GM12878 (cell line): ENCODE results near the gene CSF2. TPM values are rescaled to one million over a fixed set of nuclear protein-coding genes. Genes with fewer than 3 reads are reported as not detected.

Experiments
- CBFB ChIP-seq: IDR thresholded peaks from 2 replicates; pipeline ENCODE4 v1.6.1; 2016; ENCODE audit warnings: antibody characterized with exemption, low read depth
- DPF2 ChIP-seq: fragments of 450-650 bp; IDR thresholded peaks from 2 replicates; pipeline ENCODE4 v1.6.1; 2017; ENCODE audit warnings: mild to moderate bottlenecking
- EP300 ChIP-seq, 2 experiments: fragments of 150-350 bp in 1 of 2; IDR thresholded peaks; 2 replicates each; pipeline ENCODE4 v1.6.1; 2011 to 2012; ENCODE audit warnings: low read depth in 2 of 2, low read length in 2 of 2, borderline replicate concordance in 1 of 2, improper control_type of control experiment in 1 of 2, inconsistent platforms in 1 of 2; ENCODE audit not compliant: control insufficient read depth in 1 of 2
- JUNB ChIP-seq: IDR thresholded peaks from 2 replicates; pipeline ENCODE4 v1.6.1; 2016; ENCODE audit warnings: antibody characterized with exemption, mild to moderate bottlenecking
- KLF5 ChIP-seq: fragments of 450-650 bp; IDR thresholded peaks from 2 replicates; pipeline ENCODE4 v1.6.1; 2014; ENCODE audit warnings: mild to moderate bottlenecking; ENCODE audit not compliant: partially characterized antibody
- NFXL1 ChIP-seq: fragments of 450-650 bp; IDR thresholded peaks from 2 replicates; pipeline ENCODE4 v1.6.1; 2017; ENCODE audit warnings: antibody characterized with exemption, mild to moderate bottlenecking, borderline replicate concordance
- PML ChIP-seq: IDR thresholded peaks from 2 replicates; pipeline ENCODE4 v1.6.1; 2012; ENCODE audit warnings: low read length, inconsistent platforms
- SMARCA5 ChIP-seq: fragments of 450-650 bp; IDR thresholded peaks from 2 replicates; pipeline ENCODE4 v1.6.1; 2017; ENCODE audit warnings: mild to moderate bottlenecking
- STAT3 ChIP-seq: IDR thresholded peaks from 2 replicates; pipeline ENCODE4 v1.6.1; 2011; ENCODE audit warnings: low read depth, low read length, improper control_type of control experiment
- TAF1 ChIP-seq: IDR thresholded peaks from 2 replicates; pipeline ENCODE4 v1.6.1; 2011; ENCODE audit warnings: mild to moderate bottlenecking, low read depth, low read length, borderline replicate concordance
- polyA plus RNA-seq, 11 experiments: library from polyadenylated mRNA; depleted of rRNA in 4 of 11; unstranded in 6 of 11; stranded (reverse) in 5 of 11; fragments of >200 nt; fragmentation: Nextera tagmentation in 4 of 11; fragmentation: Illumina TruSeq in 1 of 11; extraction: Ambion mirVana in 4 of 11; extraction: Trizol in 1 of 11; gene quantifications; 1 replicate in 1 of 11; 2 replicates in 10 of 11; pipeline versions ENCODE4 v1.2.1 to v1.2.3, GENCODE V29; 2011 to 2016; ENCODE audit warnings: inconsistent platforms in 2 of 11, missing spikeins in 2 of 11, low read depth in 1 of 11
- total RNA-seq, 4 experiments: library from RNA; depleted of rRNA in 3 of 4; stranded (reverse); fragments of >200 nt in 3 of 4; fragmentation: Illumina TruSeq in 1 of 4; extraction: Trizol in 1 of 4; gene quantifications; 2 replicates each; pipeline versions ENCODE4 v1.2.1 to v1.2.3, GENCODE V29; 2013 to 2021
- TF ChIP-seq, protein P1 (sequence below): fragments of 450-650 bp; conservative IDR thresholded peaks from 2 replicates; pipeline ENCODE4 v1.6.1; 2017; ENCODE audit warnings: mild to moderate bottlenecking, moderate library complexity
- TF ChIP-seq, protein P2 (sequence below): IDR thresholded peaks from 2 replicates; pipeline ENCODE4 v1.6.1; 2012; ENCODE audit warnings: low read length, inconsistent platforms
- TF ChIP-seq, protein P3 (sequence below), 3 experiments: IDR thresholded peaks in 2 of 3; conservative IDR thresholded peaks in 1 of 3; 2 replicates each; pipeline ENCODE4 v1.5.1; 2011; ENCODE audit warnings: low read depth in 3 of 3, low read length in 3 of 3, mild to moderate bottlenecking in 3 of 3, control low read depth in 2 of 3, moderate library complexity in 2 of 3, inconsistent platforms in 1 of 3, mixed read lengths in 1 of 3; ENCODE audit not compliant: control insufficient read depth in 2 of 3, insufficient read depth in 1 of 3; ENCODE audit errors: extremely low read depth in 1 of 3
- TF ChIP-seq, protein P4 (sequence below): fragments of 450-650 bp; IDR thresholded peaks from 2 replicates; pipeline ENCODE4 v1.6.1; 2014; ENCODE audit warnings: mild to moderate bottlenecking
- TF ChIP-seq, protein P5 (sequence below): IDR thresholded peaks from 2 replicates; pipeline ENCODE4 v1.6.1; 2011; ENCODE audit warnings: borderline replicate concordance, low read depth, mild to moderate bottlenecking, moderate library complexity, mixed read lengths, low read length; ENCODE audit not compliant: insufficient read depth; ENCODE audit errors: extremely low read length
- TF ChIP-seq, protein P6 (sequence below): fragments of 450-650 bp; formaldehyde crosslinking; IDR thresholded peaks from 2 replicates; pipeline ENCODE4 v1.4.0; 2022; ENCODE audit warnings: mild to moderate bottlenecking, moderate library complexity

Gene CSF2
- total and polyA plus RNA-seq, 10 of the 15 experiments (the other 5 are each of a cell fraction or from before 2014, with no cell fraction given): 0.15 to 2.0 (median 0.69) TPM; not detected in 2

DNA sequence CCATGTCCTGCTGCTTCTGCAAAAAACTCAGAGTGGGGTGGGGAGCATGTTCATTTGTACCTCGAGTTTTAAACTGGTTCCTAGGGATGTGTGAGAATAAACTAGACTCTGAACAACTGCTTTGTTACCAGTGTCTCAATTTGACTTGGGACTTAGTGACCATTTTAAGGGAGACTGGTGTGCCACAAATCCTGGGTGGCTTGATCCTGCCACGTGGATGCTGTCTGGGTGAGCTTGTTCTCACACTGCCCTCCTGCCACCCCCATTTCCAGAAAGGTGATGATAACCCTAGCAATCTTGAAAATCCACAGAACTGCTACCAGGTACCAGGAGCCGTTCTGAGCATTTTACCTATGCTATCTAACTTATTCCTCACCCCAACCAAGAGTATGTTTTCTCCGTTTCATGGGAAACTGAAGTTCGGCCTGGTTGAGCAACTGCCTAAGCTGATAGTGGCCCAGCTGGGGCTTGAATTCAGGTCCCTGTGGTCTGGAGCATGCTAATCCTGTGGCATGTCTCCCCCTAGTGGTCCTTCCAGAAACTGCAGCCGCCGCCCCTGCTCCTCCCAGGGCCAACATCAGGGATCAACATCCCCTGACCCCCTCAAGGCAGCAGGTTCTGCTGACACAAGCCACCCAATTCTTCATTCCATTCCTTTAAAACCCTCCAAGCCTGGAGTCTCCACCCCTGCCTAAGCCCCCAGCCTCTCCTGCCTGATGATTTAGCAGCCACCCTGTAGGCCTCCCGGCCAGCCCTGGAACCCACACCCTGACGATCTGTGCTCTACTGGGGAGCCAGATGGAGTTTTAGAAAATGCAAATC lies 10.3 kb upstream of the CSF2 start (continued):
- TF ChIP-seq, protein P1, sequence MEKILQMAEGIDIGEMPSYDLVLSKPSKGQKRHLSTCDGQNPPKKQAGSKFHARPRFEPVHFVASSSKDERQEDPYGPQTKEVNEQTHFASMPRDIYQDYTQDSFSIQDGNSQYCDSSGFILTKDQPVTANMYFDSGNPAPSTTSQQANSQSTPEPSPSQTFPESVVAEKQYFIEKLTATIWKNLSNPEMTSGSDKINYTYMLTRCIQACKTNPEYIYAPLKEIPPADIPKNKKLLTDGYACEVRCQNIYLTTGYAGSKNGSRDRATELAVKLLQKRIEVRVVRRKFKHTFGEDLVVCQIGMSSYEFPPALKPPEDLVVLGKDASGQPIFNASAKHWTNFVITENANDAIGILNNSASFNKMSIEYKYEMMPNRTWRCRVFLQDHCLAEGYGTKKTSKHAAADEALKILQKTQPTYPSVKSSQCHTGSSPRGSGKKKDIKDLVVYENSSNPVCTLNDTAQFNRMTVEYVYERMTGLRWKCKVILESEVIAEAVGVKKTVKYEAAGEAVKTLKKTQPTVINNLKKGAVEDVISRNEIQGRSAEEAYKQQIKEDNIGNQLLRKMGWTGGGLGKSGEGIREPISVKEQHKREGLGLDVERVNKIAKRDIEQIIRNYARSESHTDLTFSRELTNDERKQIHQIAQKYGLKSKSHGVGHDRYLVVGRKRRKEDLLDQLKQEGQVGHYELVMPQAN: no peak
- TF ChIP-seq NFXL1 (no peak), CBFB (peak; percentile 83), DPF2 (no peak), PML (no peak), TAF1 (no peak), SMARCA5 (peak; percentile 71; the same call in 1 of the 2 replicates), KLF5 (no peak), EP300 (IDR thresholded peaks at IDR 0.05; ENCODE audit: borderline replicate concordance in 1 of 2, control insufficient read depth in 1 of 2, low read depth in 2 of 2, low read length in 2 of 2) (no peak), STAT3 (no peak), JUNB (no peak)
- TF ChIP-seq, protein P2, sequence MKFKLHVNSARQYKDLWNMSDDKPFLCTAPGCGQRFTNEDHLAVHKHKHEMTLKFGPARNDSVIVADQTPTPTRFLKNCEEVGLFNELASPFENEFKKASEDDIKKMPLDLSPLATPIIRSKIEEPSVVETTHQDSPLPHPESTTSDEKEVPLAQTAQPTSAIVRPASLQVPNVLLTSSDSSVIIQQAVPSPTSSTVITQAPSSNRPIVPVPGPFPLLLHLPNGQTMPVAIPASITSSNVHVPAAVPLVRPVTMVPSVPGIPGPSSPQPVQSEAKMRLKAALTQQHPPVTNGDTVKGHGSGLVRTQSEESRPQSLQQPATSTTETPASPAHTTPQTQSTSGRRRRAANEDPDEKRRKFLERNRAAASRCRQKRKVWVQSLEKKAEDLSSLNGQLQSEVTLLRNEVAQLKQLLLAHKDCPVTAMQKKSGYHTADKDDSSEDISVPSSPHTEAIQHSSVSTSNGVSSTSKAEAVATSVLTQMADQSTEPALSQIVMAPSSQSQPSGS: no peak
- TF ChIP-seq, protein P3, sequence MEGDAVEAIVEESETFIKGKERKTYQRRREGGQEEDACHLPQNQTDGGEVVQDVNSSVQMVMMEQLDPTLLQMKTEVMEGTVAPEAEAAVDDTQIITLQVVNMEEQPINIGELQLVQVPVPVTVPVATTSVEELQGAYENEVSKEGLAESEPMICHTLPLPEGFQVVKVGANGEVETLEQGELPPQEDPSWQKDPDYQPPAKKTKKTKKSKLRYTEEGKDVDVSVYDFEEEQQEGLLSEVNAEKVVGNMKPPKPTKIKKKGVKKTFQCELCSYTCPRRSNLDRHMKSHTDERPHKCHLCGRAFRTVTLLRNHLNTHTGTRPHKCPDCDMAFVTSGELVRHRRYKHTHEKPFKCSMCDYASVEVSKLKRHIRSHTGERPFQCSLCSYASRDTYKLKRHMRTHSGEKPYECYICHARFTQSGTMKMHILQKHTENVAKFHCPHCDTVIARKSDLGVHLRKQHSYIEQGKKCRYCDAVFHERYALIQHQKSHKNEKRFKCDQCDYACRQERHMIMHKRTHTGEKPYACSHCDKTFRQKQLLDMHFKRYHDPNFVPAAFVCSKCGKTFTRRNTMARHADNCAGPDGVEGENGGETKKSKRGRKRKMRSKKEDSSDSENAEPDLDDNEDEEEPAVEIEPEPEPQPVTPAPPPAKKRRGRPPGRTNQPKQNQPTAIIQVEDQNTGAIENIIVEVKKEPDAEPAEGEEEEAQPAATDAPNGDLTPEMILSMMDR (IDR thresholded peaks at IDR 0.05 in 2 of 3, conservative IDR thresholded peaks at IDR 0.05 in 1 of 3; ENCODE audit: control insufficient read depth in 2 of 3, extremely low read depth in 1 of 3, insufficient read depth in 1 of 3, low read depth in 3 of 3, low read length in 3 of 3): peak; percentile 93 to 97 (median 97)
- TF ChIP-seq, protein P4, sequence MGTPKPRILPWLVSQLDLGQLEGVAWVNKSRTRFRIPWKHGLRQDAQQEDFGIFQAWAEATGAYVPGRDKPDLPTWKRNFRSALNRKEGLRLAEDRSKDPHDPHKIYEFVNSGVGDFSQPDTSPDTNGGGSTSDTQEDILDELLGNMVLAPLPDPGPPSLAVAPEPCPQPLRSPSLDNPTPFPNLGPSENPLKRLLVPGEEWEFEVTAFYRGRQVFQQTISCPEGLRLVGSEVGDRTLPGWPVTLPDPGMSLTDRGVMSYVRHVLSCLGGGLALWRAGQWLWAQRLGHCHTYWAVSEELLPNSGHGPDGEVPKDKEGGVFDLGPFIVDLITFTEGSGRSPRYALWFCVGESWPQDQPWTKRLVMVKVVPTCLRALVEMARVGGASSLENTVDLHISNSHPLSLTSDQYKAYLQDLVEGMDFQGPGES: no peak
- TF ChIP-seq, protein P5, sequence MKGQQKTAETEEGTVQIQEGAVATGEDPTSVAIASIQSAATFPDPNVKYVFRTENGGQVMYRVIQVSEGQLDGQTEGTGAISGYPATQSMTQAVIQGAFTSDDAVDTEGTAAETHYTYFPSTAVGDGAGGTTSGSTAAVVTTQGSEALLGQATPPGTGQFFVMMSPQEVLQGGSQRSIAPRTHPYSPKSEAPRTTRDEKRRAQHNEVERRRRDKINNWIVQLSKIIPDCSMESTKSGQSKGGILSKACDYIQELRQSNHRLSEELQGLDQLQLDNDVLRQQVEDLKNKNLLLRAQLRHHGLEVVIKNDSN: no peak
- TF ChIP-seq, protein P6, sequence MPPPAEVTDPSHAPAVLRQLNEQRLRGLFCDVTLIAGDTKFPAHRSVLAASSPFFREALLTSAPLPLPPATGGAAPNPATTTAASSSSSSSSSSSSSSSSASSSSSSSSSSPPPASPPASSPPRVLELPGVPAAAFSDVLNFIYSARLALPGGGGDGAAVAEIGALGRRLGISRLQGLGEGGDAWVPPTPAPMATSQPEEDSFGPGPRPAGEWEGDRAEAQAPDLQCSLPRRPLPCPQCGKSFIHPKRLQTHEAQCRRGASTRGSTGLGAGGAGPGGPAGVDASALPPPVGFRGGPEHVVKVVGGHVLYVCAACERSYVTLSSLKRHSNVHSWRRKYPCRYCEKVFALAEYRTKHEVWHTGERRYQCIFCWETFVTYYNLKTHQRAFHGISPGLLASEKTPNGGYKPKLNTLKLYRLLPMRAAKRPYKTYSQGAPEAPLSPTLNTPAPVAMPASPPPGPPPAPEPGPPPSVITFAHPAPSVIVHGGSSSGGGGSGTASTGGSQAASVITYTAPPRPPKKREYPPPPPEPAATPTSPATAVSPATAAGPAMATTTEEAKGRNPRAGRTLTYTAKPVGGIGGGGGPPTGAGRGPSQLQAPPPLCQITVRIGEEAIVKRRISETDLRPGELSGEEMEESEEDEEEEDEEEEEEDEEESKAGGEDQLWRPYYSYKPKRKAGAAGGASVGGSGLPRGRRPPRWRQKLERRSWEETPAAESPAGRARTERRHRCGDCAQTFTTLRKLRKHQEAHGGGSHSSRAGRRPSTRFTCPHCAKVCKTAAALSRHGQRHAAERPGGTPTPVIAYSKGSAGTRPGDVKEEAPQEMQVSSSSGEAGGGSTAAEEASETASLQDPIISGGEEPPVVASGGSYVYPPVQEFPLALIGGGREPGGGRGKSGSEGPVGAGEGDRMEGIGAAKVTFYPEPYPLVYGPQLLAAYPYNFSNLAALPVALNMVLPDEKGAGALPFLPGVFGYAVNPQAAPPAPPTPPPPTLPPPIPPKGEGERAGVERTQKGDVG: no peak
